H1 (cell line): Measurements from ENCODE around the gene P2RY14.

Experiments
- HDAC2 ChIP-seq, 2 experiments: fragments of 300-600 bp in 1 of 2; sonication (generic) in 1 of 2; IDR thresholded peaks; 2 replicates each; pipeline ENCODE4 v1.6.1; 2011 to 2012; ENCODE audit warnings: low read depth in 2 of 2, low read length in 2 of 2, mild to moderate bottlenecking in 2 of 2, moderate library complexity in 2 of 2, borderline replicate concordance in 1 of 2, inconsistent platforms in 1 of 2
- PHF8 ChIP-seq: fragments of 200-600 bp; sonication (generic); conservative IDR thresholded peaks from 2 replicates; pipeline ENCODE4 v1.7.1; 2012; ENCODE audit warnings: low read depth, mild to moderate bottlenecking, inconsistent platforms, low read length, moderate library complexity

- TF ChIP-seq PHF8 (no peak), HDAC2 (IDR thresholded peaks at IDR 0.05; ENCODE audit: borderline replicate concordance in 1 of 2, low read depth in 2 of 2, low read length in 2 of 2) (no peak)
Observed at GRCh38 chr3:151259664-151260063, 18.7 kb downstream of the P2RY14 start.
